Activated CD8-positive, alpha-beta memory T cell treated with anti-CD3 and anti-CD28 coated beads, Interleukin-2, amount 50 U/mL, for 24 hours (primary cell): Measurements from ENCODE around the gene POLE2.
"Not testable (repeated sequence)": the region's sequence is repeated elsewhere in the genome, so short reads cannot be mapped to it uniquely, and the experiment has no call there.

Source experiments
- DNase-seq: peaks from one replicate; pipeline ENCODE4 v3.0.0-alpha.2; 2020; ENCODE audit errors: extremely low read depth

The POLE2 gene

GRCh38 chr14:49619273-49619672 lies 68.7 kb downstream of the POLE2 start:
- DNase-seq: not testable (repeated sequence)

- DNase-seq: no peak
Measured at GRCh38 chr14:49617852-49618519, 70.0 kb downstream of the POLE2 start.

- no peak for DNase-seq
Measured at GRCh38 chr14:49615776-49616175, 72.2 kb downstream of the POLE2 start.

- DNase-seq: no peak
Measured at GRCh38 chr14:49614196-49614595, 73.8 kb downstream of the POLE2 start.

GRCh38 chr14:49612671-49613070 lies 75.3 kb downstream of the POLE2 start:
- DNase-seq: no peak

GRCh38 chr14:49612251-49612650 lies 75.8 kb downstream of the POLE2 start:
- DNase-seq: no peak

- no peak for DNase-seq
Measured at GRCh38 chr14:49607583-49607982, 80.4 kb downstream of the POLE2 start.

- peak; percentile 63 for DNase-seq
Measured at GRCh38 chr14:49598485-49599300, 89.3 kb downstream of the POLE2 start, which contains the start of gene LRR1. Gene LRR1, plus strand, starts transcription at chr14:49598940. Its CDS starts 81 bp downstream, at chr14:49599021.

GRCh38 chr14:49598189-49598484 lies 89.9 kb downstream of the POLE2 start:
- DNase-seq: no peak

GRCh38 chr14:49594347-49595091 lies 93.5 kb downstream of the POLE2 start:
- DNase-seq: no peak
